ENCODE results near the gene ZBTB22.

GRCh38 chr6:33333666-33334065, 16.1 kb upstream of the ZBTB22 start:
- TF ChIP-seq POLR2A (IDR thresholded peaks at IDR 0.05) (no peak), POLR2AphosphoS5 (IDR thresholded peaks at IDR 0.05) (no peak)

Data from breast epithelium (tissue), 3 donors.